ENCODE measurements around the gene ZNF581. TPM values are rescaled to one million over a fixed set of nuclear protein-coding genes. Genes with fewer than 3 reads are reported as not detected.

Gene ZNF581
- 10 to 100 TPM; 15.9 to 29.2 (median 23.3) TPM for polyA plus RNA-seq
- long read RNA-seq, donor 1, transcript ZNF581-201 (2 exons, 1,298 nt) = major isoform, 31 of 32 reads
- long read RNA-seq, donor 1, partial matches to known transcripts = 0 of 32 reads
- long read RNA-seq, donor 1, other reads (novel, unspliced or antisense) = 0 of 32 reads
- long read RNA-seq, donor 2, partial matches to known transcripts = 0 of 4 reads
- long read RNA-seq, donor 2, other reads (novel, unspliced or antisense) = 0 of 4 reads
- long read RNA-seq, donor 3, transcript ZNF581-201 (2 exons, 1,298 nt) = major isoform, 20 of 20 reads
- long read RNA-seq, donor 3, partial matches to known transcripts = 0 of 20 reads
- long read RNA-seq, donor 3, other reads (novel, unspliced or antisense) = 0 of 20 reads
- long read RNA-seq, donor 4, partial matches to known transcripts = 0 of 1 reads
- long read RNA-seq, donor 4, other reads (novel, unspliced or antisense) = 0 of 1 reads
- long read RNA-seq, donor 5, partial matches to known transcripts = 0 of 2 reads
- long read RNA-seq, donor 5, other reads (novel, unspliced or antisense) = 0 of 2 reads
- long read RNA-seq, donor 6, transcript ZNF581-201 (2 exons, 1,298 nt) = major isoform, 13 of 14 reads
- long read RNA-seq, donor 6, partial matches to known transcripts = 0 of 14 reads
- long read RNA-seq, donor 6, other reads (novel, unspliced or antisense) = 0 of 14 reads
- long read RNA-seq, donor 7, transcript ZNF581-201 (2 exons, 1,298 nt) = major isoform, 14 of 14 reads
- long read RNA-seq, donor 7, partial matches to known transcripts = 0 of 14 reads
- long read RNA-seq, donor 7, other reads (novel, unspliced or antisense) = 0 of 14 reads
- long read RNA-seq, donor 8, transcript ZNF581-201 (2 exons, 1,298 nt) = major isoform, 5 of 5 reads
- long read RNA-seq, donor 8, partial matches to known transcripts = 0 of 5 reads
- long read RNA-seq, donor 8, other reads (novel, unspliced or antisense) = 0 of 5 reads
- long read RNA-seq, donor 9, transcript ZNF581-201 (2 exons, 1,298 nt) = major isoform, 6 of 6 reads
- long read RNA-seq, donor 9, partial matches to known transcripts = 0 of 6 reads
- long read RNA-seq, donor 9, other reads (novel, unspliced or antisense) = 0 of 6 reads
- long read RNA-seq, donor 10, transcript ZNF581-201 (2 exons, 1,298 nt) = major isoform, 12 of 13 reads
- long read RNA-seq, donor 10, partial matches to known transcripts = 0 of 13 reads
- long read RNA-seq, donor 10, other reads (novel, unspliced or antisense) = 0 of 13 reads

- Histone ChIP-seq H3K4me1 (ENCODE audit: control insufficient read depth in 3 of 3, insufficient read depth in 2 of 3, low read depth in 1 of 3, low read length in 2 of 3) (peaks cover 2 to 32% (median 12%) of the 10 kb centered on the region in 3 donors), H3K4me3 (ENCODE audit: low read depth in 1 of 3, low read length in 3 of 3) (peak within 1 kb of the TSS; percentile 89 to 98 (median 95)), H3K27ac (ENCODE audit: low read depth in 1 of 3, low read length in 2 of 3) (peak within 1 kb of the TSS; percentile 65 to 71 (median 70)), H3K36me3 (ENCODE audit: control insufficient read depth in 3 of 3, insufficient read depth in 2 of 3, low read depth in 1 of 3, low read length in 3 of 3) (peaks cover 0 to 27% (median 2%) of the 10 kb centered on the region in 3 donors), H3K9me3 (ENCODE audit: control insufficient read depth in 2 of 2, insufficient read depth in 1 of 2, low read depth in 1 of 2, low read length in 1 of 2) (no peaks in the 10 kb centered on the region), H3K27me3 (ENCODE audit: control insufficient read depth in 3 of 3, insufficient read depth in 3 of 3, low read length in 3 of 3) (no peaks in the 10 kb centered on the region)
- FAIRE-seq (no peak), DNase-seq (peak; percentile 77 to 84)
- WGBS, 3 donors = 1 to 2% (median 1%) methylated on average over 42 to 56 of the region's 56 CpGs
These were observed at the start of gene ZNF581 for GRCh38 chr19:55643003-55643886. TSS of gene ZNF581 (plus strand) at chr19:55643649. CDS start at chr19:55644572, 923 bp downstream.

DNA sequence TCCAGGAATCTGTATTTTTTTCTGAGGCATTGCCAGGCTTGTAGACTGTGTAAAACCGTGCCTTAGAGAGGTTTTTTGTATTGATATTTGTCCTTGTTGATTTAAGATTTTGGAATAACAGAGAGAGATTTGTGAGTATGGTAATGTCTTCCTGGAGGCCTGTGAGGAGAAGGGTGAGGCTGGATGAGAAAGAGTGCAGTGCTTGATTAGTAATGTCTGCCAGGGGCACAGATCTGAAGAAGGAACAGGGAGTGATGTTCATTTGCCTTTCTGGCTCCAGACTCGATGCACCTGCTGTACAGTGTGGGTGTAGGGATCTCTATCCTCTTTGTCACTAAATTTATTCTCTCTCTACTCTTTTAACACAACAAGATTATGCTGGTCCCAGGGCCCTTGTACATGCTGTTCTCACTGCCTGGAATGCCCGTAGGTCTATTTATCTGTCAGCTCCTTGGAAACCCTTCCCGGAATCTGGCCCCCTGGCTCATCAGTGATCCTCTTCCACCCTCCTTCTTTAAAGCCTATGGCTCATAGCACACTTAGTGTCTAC is 48.4 kb upstream of the ZNF581 start:
- Histone ChIP-seq H3K9me3 (ENCODE audit: control insufficient read depth in 2 of 2, insufficient read depth in 1 of 2, low read depth in 1 of 2, low read length in 1 of 2) (no peaks in the 10 kb centered on the region), H3K27me3 (ENCODE audit: control insufficient read depth in 3 of 3, insufficient read depth in 3 of 3, low read length in 3 of 3) (no peaks in the 10 kb centered on the region), H3K27ac (ENCODE audit: low read depth in 1 of 3, low read length in 2 of 3) (no peak overlapping the region), H3K4me1 (ENCODE audit: control insufficient read depth in 3 of 3, insufficient read depth in 2 of 3, low read depth in 1 of 3, low read length in 2 of 3) (no peaks in the 10 kb centered on the region), H3K4me3 (ENCODE audit: low read depth in 1 of 3, low read length in 3 of 3) (no peak overlapping the region), H3K36me3 (ENCODE audit: control insufficient read depth in 3 of 3, insufficient read depth in 2 of 3, low read depth in 1 of 3, low read length in 3 of 3) (peaks cover 3 to 57% (median 6%) of the 10 kb centered on the region in 3 donors)
- FAIRE-seq = no peak
- no peak for DNase-seq
- WGBS, 3 donors = 88 to 93% (median 92%) methylated on average over 4 of the region's 4 CpGs

DNA sequence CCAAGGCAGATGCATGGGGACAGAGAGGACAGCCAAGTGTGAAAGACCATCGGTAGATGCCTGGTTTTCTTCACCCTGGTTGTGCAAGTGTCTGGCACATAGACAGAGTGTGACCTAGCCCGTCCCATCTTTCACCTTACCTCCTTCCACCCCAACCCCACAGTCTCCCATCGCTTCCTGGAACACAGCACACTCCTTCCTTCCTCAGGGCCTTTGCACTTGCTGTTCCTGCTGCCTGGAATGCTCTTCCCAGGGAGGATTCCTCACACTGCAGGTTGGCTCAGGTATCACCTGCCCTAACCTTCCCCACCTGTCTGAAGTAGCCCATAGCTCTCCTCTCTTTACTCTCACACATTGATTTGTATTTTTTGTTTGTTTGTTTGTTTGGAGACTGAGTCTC is 47.1 kb upstream of the ZNF581 start:
- no peaks in the 10 kb centered on the region for H3K27me3 ChIP-seq (ENCODE audit: control insufficient read depth in 3 of 3, insufficient read depth in 3 of 3, low read length in 3 of 3)
- no peak for FAIRE-seq
- DNase-seq = no peak
- peaks cover 0 to 5% (median 0%) of the 10 kb centered on the region in 3 donors for H3K4me1 ChIP-seq (ENCODE audit: control insufficient read depth in 3 of 3, insufficient read depth in 2 of 3, low read depth in 1 of 3, low read length in 2 of 3)
- no peaks in the 10 kb centered on the region for H3K9me3 ChIP-seq (ENCODE audit: control insufficient read depth in 2 of 2, insufficient read depth in 1 of 2, low read depth in 1 of 2, low read length in 1 of 2)
- 96 to 100% (median 98%) methylated on average over 3 of the region's 3 CpGs for WGBS, 3 donors
- no peak overlapping the region for H3K4me3 ChIP-seq (ENCODE audit: low read depth in 1 of 3, low read length in 3 of 3)
- no peak overlapping the region for H3K27ac ChIP-seq (ENCODE audit: low read depth in 1 of 3, low read length in 2 of 3)
- H3K36me3 ChIP-seq (ENCODE audit: control insufficient read depth in 3 of 3, insufficient read depth in 2 of 3, low read depth in 1 of 3, low read length in 3 of 3) = peaks cover 3 to 54% (median 6%) of the 10 kb centered on the region in 3 donors

DNA sequence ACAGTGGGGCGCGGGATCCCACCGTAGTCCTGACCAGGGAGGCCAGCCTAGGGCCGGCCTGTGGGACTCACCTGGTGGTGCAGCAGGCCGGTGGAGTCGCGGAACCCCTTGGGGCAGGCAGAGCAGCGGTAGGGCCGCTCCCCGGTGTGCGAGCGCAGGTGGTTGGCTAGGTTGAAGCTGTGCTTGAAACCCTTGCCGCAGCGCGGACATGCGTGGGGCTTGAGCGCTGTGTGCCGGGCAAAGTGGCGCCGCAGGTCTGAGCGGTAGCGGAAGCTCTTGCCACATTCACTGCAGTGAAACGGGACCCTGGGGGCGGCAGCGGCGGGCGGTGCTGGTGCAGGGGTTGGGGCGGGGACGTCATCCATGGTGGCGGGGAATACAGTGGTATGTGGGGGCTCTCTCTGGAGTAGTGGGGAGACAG is 45.9 kb upstream of the ZNF581 start:
- FAIRE-seq = no peak

GRCh38 chr19:55598034-55598433 is 45.4 kb upstream of the ZNF581 start:
- WGBS, 3 donors = 92 to 96% (median 96%) methylated on average over 9 of the region's 9 CpGs
- H3K4me1 ChIP-seq (ENCODE audit: control insufficient read depth in 3 of 3, insufficient read depth in 2 of 3, low read depth in 1 of 3, low read length in 2 of 3) = peaks cover 0 to 5% (median 0%) of the 10 kb centered on the region in 3 donors
- peaks cover 3 to 53% (median 6%) of the 10 kb centered on the region in 3 donors for H3K36me3 ChIP-seq (ENCODE audit: control insufficient read depth in 3 of 3, insufficient read depth in 2 of 3, low read depth in 1 of 3, low read length in 3 of 3)
- no peak overlapping the region for H3K27ac ChIP-seq (ENCODE audit: low read depth in 1 of 3, low read length in 2 of 3)
- FAIRE-seq = no peak
- no peak for DNase-seq
- no peaks in the 10 kb centered on the region for H3K27me3 ChIP-seq (ENCODE audit: control insufficient read depth in 3 of 3, insufficient read depth in 3 of 3, low read length in 3 of 3)
- no peaks in the 10 kb centered on the region for H3K9me3 ChIP-seq (ENCODE audit: control insufficient read depth in 2 of 2, insufficient read depth in 1 of 2, low read depth in 1 of 2, low read length in 1 of 2)
- no peak overlapping the region for H3K4me3 ChIP-seq (ENCODE audit: low read depth in 1 of 3, low read length in 3 of 3)

More for the DNA sequence above, 45.9 kb upstream of the ZNF581 start:
- DNase-seq = no peak
- H3K4me3 ChIP-seq (ENCODE audit: low read depth in 1 of 3, low read length in 3 of 3) = no peak overlapping the region
- H3K36me3 ChIP-seq (ENCODE audit: control insufficient read depth in 3 of 3, insufficient read depth in 2 of 3, low read depth in 1 of 3, low read length in 3 of 3) = peaks cover 3 to 48% (median 6%) of the 10 kb centered on the region in 3 donors
- H3K9me3 ChIP-seq (ENCODE audit: control insufficient read depth in 2 of 2, insufficient read depth in 1 of 2, low read depth in 1 of 2, low read length in 1 of 2) = no peaks in the 10 kb centered on the region
- WGBS, 3 donors = 93 to 99% (median 96%) methylated on average over 23 to 30 of the region's 30 CpGs
- H3K27ac ChIP-seq (ENCODE audit: low read depth in 1 of 3, low read length in 2 of 3) = no peak overlapping the region
- peaks cover 0 to 5% (median 0%) of the 10 kb centered on the region in 3 donors for H3K4me1 ChIP-seq (ENCODE audit: control insufficient read depth in 3 of 3, insufficient read depth in 2 of 3, low read depth in 1 of 3, low read length in 2 of 3)
- no peaks in the 10 kb centered on the region for H3K27me3 ChIP-seq (ENCODE audit: control insufficient read depth in 3 of 3, insufficient read depth in 3 of 3, low read length in 3 of 3)

DNA sequence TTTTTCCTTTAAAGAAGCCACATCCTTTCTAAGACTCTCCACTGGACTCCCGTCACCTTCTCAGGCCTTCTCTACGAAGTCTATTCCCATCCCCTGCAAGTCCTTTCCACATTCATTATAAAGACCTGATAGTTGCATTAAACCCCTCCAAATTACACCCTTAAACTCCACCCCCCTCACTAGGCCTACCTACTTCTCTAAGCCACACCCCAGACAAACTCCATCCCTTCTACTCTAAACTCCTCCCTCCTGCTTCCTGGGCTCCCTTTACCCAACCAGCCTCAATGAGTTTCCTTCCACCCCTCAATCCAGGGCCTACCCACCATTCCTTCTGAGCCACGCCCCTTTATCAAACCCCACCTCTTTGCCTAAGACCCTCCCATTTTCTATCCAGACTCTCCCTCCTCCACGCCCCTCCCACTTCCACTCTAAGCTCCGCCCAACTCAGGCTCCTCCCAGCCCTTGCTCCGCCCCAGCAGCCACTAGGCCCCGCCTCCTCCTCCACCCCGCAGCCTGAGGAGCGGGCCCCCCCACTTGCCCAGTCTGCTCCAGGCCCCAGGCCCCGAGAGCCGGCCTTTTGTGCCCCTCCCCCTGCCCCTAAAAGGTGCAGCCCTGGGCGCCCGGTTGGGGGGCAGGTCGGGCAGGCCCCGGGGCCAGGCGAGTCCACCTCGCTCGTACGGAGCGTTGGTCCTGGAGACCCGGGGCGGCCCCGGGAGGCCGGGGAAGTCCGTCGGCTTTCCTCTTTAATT is 44.6 kb upstream of the ZNF581 start:
- H3K4me1 ChIP-seq (ENCODE audit: control insufficient read depth in 3 of 3, insufficient read depth in 2 of 3, low read depth in 1 of 3, low read length in 2 of 3) = peaks cover 0 to 5% (median 0%) of the 10 kb centered on the region in 3 donors
- no peaks in the 10 kb centered on the region for H3K27me3 ChIP-seq (ENCODE audit: control insufficient read depth in 3 of 3, insufficient read depth in 3 of 3, low read length in 3 of 3)
- no peaks in the 10 kb centered on the region for H3K9me3 ChIP-seq (ENCODE audit: control insufficient read depth in 2 of 2, insufficient read depth in 1 of 2, low read depth in 1 of 2, low read length in 1 of 2)
- peak overlapping the region; percentile 70 to 79 (median 72) for H3K4me3 ChIP-seq (ENCODE audit: low read depth in 1 of 3, low read length in 3 of 3)
- WGBS, 3 donors = 6 to 12% (median 7%) methylated on average over 15 to 26 of the region's 26 CpGs
- peaks cover 3 to 49% (median 6%) of the 10 kb centered on the region in 3 donors for H3K36me3 ChIP-seq (ENCODE audit: control insufficient read depth in 3 of 3, insufficient read depth in 2 of 3, low read depth in 1 of 3, low read length in 3 of 3)
- FAIRE-seq (no peak), DNase-seq (peak; percentile 94 to 95)
- H3K27ac ChIP-seq (ENCODE audit: low read depth in 1 of 3, low read length in 2 of 3) = peak overlapping the region; percentile 95 to 99 (median 98)

GRCh38 chr19:55599468-55599841 is 44.0 kb upstream of the ZNF581 start, which contains the start of gene FIZ1:
TSS of gene FIZ1 (minus strand) at chr19:55599517. CDS start at chr19:55597865, 1,652 bp downstream.
- Histone ChIP-seq H3K27ac (ENCODE audit: low read depth in 1 of 3, low read length in 2 of 3) (peak within 1 kb of the TSS; percentile 95 to 99 (median 98)), H3K9me3 (ENCODE audit: control insufficient read depth in 2 of 2, insufficient read depth in 1 of 2, low read depth in 1 of 2, low read length in 1 of 2) (no peaks in the 10 kb centered on the region), H3K4me3 (ENCODE audit: low read depth in 1 of 3, low read length in 3 of 3) (peak within 1 kb of the TSS; percentile 70 to 79 (median 72)), H3K36me3 (ENCODE audit: control insufficient read depth in 3 of 3, insufficient read depth in 2 of 3, low read depth in 1 of 3, low read length in 3 of 3) (peaks cover 3 to 46% (median 6%) of the 10 kb centered on the region in 3 donors), H3K4me1 (ENCODE audit: control insufficient read depth in 3 of 3, insufficient read depth in 2 of 3, low read depth in 1 of 3, low read length in 2 of 3) (peaks cover 0 to 5% (median 0%) of the 10 kb centered on the region in 3 donors), H3K27me3 (ENCODE audit: control insufficient read depth in 3 of 3, insufficient read depth in 3 of 3, low read length in 3 of 3) (no peaks in the 10 kb centered on the region)
- WGBS, 3 donors = 0 to 1% (median 0%) methylated on average over 21 to 23 of the region's 23 CpGs
- DNase-seq (peak; percentile 99 to 100), FAIRE-seq (no peak)

All from small intestine (tissue), 16 donors.